ENCODE measurements around the gene ZMYND10.
A peak's percentile ranks its signal among the peaks of the same experiment; 100 is the strongest.

The ZMYND10 gene

DNA sequence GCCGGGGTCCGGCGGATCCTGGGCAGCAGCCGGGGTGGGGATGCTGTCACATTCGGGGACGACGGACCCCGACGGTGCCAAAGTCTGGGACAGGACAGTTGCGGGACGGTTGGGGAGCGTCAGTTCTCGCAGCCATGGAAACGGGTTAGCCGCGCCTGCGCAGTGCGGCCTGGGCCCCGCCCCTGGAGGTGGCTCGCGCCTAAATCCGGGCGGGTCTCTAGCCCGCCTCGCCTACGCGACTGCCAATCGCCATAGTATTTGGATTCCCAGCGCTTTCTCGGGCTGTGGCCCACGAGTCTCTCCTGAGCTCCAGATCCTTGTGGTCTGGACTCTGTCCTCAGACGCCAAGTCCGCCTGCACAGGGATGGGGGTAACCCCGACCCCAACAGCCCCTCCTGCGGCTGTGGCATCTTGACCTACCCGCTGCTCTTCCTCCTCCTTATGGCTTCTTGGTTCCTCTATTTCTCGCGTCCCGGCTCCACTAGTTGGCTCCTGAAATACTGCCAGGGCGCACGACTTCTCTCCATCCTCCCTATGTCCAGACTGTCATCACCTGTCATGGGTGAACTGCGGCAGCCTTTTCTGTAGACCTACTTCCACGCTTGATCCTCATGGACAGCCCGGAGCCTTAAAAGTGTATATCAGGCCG lies at the start of gene ZMYND10:
Gene ZMYND10, minus strand, starts transcription at position 147 of the 649 bp plus-strand sequence. CDS start 153 bp downstream, outside the sequence.
- peak; percentile 87 for DNase-seq (ENCODE audit: low spot score)

DNA sequence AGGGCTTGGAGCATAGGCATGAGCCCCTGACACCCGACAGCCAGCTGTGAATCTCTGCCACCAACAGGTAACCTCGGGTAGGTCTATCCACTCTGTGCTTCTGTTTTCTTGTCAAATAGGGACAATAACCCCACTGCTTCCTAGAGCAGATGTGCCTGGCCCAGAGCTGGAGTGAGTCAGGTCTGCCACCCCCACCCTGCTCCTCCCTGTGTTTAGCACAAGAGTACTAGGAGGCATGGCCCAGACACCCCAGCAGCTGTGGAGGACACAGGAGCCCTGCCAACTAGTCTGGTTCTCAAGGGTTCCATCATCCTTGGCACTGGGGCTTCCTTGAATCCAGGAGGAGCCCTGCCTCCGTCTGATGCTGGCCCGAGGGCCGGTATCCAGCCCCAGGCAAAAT lies 47.5 kb upstream of the ZMYND10 start:
- no peak for DNase-seq (ENCODE audit: low spot score)

DNA sequence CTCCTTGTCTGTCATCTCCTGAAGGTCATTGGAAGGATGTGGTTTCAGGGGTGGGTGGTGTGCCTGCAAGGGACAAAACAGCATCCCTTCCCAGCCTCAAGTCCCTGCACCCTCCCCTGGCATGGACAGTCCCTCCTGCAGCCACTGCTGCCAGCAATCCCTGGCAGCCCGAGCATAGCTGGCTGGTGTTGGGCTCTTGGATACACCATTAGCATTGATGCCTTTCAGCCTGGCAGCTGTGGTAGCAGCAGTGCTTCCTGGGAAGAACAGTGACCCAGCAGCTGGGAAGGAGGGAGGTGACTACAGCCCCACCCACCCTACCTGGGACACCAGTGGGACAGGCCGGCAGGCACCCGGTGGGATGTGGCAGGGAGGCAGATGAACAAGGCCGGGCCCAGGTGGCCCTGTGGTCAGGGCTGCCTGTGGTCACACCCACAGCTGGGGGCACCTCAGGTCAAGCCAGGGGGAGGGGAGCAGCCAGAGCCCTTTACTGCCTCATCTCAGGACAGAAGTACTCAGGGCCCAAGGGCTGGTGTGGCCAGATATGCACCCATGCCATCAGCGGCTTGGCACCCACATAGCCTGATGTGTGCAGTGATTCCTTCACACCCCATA lies 46.7 kb upstream of the ZMYND10 start:
- no peak for DNase-seq (ENCODE audit: low spot score)

DNA sequence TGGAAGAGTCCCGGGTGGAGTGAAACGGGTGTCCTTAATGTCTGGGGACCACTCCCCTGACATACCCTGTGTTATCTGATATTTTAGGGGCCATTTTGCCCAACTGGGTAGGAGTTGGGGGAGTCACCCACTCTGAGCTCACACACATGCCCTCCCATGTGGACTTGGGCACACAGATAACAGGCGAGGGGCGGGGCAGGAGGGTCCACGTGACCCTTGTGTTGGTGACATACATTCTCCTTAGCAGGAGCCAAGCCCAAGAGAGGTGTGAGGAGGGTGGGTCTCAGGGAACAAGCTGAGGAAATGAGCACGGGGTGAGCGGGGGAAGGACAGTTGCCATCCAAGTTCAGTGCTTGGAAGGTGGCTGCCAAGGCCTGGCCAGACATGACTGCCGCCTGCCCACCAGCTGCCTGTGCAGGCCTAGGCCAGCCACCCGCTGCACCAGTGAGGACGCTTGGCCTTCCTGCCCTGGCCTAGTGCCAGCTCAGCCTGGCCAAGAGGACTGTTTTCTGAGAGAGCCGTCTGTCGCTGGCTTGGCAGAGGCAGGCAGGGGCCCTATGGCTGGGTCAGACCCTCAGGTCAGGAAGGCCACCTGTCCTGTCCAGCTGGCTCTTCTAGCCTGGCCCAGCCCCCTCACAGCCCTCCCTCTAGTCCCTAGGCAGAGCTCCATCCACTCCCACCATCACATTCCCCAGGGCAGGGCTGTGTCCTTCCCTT lies 45.1 kb upstream of the ZMYND10 start:
- DNase-seq (ENCODE audit: low spot score): no peak

DNA sequence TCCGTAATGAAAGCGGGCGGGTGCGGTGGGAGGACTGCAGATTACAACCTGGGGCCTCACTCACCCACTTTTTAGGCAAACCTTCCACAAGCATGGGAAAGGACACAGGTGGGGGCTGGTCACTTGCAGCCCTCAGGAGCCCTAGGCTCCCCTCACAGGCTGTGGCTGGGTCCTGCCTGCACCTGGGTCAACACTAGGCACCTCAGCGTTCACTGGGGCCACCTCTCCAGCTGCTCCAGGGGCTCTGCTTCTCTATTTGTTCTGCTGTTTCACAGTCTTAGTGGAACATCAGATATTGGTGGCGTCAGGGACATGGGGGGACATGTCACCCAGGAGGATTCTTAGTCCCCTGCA lies 43.9 kb upstream of the ZMYND10 start:
- DNase-seq (ENCODE audit: low spot score): no peak

DNA sequence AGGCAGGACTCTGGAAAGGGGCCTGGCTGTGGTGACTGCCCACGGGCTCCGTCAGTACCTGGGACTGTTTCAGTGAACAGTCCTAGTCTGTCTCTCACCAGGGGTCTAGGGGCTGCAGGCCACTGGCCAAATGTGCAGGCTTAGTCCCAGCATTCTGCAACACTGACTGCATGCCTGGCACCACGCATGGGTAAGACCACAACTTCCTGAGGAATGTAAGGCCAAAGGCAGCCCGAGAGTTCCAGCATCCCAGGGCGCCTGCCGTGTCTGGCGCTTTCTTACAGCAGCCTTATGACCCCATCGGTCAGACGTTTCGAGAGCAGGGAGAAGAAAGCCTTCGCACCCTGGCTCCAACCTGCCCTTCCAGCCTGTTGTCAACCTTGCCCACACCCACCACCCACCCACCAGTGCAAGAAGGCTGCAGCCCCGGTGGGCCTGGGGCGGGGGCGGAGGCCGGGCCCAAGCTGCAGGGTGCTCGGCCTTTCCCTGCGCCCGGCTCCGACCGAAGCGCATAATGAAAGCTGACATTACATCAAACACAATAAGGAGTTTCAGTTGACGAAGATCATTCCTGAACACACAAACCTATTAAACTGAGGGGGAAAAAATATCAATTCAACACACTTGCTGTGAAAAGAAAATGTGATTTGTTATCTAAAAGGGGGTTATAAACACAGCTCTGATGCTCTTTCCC lies 43.3 kb upstream of the ZMYND10 start:
- DNase-seq (ENCODE audit: low spot score): no peak

DNA sequence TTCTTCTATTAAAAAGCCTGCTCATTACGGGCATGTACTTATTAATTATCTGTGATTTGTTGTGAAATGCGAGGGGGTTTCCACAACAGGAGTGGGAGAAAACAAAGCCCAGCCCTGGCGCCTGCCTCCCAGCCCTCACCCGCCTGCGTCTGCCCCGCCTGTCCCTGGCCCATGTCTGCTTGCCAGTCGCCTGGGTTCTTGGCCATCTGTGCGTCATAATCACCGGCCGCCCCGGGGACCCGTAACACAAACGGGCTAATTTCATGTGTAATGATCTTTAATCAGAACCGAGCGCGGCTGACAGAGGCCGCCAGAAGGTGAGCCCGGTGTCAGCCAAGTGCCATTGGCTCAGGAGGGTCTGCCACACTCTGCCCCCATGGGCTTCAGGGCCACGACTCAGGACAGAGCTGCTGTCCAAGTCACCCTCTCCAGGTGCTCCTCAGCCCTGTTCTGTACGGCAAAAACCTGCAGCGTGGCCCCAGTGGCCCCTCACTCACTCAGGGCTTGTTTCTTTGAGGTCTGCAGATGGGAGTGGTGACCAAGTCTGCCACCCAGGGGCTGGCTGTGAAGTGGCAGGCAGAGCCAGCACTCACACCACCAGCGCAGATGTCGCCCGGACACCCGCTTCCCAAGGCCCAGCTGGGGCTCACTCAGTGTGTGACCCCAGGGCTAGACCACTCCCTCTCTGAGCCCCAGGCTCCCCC lies 42.6 kb upstream of the ZMYND10 start:
- no peak for DNase-seq (ENCODE audit: low spot score)

DNA sequence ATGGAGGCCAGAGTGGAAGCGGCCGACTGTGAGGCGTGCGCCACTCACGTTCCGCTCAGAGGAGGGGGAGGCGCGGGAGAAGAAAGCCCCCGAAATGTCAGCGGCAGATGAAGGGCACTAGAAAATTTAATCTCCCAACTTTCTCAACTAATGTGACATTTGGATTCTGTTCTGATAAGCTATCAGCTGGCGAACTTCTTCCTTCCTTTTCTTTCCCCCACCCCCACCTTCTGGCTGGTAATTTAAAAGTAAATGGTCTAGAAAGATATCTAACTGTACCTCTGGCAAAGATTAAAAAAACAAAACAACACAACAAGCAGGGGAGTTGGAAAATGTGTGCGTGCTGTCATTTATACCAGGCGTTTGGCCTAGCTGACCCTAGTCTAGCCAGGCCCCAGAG lies 40.2 kb upstream of the ZMYND10 start:
- DNase-seq (ENCODE audit: low spot score): no peak

DNA sequence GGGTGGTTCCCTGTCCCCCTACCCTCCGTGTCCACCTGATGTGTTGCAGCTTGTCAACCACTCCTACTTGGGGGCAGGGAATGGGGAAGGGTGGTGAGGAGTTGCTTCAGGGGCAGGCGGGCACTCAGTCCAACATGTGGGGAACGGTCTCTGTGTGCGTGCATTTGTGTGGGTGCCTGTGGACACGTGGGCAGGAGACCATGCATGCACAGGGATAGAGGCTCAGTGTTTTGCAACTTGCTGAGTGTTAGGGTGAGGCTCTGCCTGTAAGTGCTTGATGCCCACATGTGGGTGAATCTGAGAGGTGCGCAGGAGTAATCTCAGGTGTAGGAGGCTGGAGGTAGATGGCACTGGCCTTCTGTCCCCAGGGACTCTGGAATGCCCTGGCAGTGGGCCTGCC lies 38.2 kb upstream of the ZMYND10 start:
- no peak for DNase-seq (ENCODE audit: low spot score)

DNA sequence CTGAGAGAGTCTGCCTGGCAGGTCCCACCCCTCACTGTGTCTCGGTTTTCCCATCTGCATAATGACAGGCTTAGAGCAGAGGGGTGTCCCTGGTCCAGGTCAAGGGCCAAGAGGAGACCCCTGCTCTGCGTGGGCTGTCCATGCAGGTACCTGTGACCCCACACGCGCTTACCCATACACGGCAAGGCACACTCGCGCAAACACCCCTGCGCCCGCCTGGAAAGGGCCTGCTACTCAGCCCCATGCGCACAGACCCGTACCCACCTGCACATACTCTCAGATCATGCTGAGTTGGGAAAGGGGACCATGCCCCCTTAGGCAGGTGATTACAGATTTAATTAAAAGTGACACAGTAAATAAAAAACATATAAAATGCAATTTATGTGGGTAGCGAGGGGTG lies 37.2 kb upstream of the ZMYND10 start:
- DNase-seq (ENCODE audit: low spot score): no peak

DNA sequence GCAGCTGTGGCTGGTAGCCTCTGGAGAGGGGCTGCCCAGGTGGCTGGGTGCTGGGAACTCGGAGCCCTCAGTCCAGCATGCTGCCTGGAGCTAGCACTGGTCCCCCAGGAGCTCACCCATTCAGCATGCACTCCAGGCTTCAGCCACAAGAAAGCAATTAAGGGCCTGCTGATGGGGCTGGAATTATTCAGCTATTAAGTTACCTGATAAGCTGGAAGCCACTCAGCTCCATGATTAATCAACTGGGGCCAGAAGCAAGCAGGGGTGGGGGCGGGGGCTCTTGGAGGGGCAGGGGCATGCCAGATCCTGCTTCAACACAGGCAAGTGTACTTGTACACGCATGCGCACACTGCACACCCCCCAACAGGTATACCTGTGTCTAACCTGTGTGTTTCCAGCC lies 35.9 kb upstream of the ZMYND10 start:
- no peak for DNase-seq (ENCODE audit: low spot score)

DNA sequence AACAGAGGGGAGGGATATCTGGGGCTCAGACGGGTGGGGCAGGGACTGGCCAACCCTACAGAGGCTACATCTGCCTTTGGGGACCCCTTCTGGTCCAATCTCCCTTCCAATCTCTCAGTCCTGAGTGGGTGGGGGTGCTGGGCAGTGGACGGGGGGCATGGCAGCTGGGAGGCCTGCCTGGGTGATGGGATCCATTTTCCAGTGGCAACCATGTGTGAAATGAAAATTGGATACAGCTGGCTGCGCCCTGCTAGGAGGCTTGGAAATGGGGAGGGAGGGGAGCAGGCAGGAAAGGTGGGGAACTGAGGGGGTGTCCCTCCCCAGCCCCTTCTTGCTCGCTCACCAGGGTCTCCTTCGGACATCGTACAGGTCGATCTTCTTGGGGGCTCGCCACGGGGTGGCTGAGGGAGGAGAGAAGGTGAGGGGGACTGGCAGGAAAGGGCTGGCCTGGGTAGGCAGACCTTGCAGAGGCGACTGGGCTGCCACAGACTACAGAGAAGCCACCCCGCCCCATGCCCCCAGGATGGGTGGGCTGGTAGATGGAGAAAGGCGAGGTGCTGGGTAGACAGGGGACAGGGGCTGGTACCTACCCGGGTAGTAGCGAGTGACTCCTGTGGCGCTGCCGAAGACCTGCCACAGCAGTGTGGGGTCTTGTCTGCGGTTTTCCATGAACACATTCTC lies 35.0 kb upstream of the ZMYND10 start:
- DNase-seq (ENCODE audit: low spot score): no peak

DNA sequence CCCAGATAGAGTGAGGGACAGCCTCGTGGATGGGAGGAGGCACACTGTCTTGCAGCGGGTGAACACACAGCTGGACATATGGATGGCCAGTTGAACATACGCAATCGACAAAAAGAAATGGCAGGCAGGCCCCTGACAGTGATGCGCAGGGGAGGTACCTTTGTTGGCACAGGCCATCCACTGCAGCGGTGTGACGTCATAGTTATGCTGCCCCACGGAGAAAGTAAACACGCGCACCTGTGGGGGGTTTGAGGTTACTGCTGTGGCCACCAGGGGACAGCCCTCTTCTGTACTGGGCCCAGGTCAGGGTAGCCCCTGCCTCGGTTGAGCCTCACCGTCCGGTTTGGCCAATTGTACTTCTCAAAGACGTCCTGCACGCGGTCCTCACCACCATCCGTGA lies 33.2 kb upstream of the ZMYND10 start:
- no peak for DNase-seq (ENCODE audit: low spot score)

DNA sequence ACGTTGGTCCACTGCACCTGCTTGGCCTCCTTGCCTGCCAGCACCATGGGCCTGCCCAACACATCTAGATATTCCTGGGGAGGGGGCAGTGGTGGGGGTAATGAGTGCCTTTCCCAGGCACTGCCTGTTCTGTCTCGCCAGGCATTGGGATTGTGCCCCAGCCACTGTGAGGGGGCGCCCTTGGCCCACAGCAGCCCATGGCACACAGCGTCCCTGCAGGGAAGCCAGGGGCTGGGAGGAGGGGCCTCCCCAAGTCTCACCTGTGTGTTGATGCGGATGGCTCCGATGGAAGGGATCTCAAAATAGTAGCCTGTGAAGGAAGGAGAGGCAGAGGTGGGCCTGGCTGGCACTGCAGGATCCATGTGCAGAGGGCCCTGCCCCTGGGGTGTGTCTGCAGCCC lies 32.5 kb upstream of the ZMYND10 start:
- DNase-seq (ENCODE audit: low spot score): no peak

DNA sequence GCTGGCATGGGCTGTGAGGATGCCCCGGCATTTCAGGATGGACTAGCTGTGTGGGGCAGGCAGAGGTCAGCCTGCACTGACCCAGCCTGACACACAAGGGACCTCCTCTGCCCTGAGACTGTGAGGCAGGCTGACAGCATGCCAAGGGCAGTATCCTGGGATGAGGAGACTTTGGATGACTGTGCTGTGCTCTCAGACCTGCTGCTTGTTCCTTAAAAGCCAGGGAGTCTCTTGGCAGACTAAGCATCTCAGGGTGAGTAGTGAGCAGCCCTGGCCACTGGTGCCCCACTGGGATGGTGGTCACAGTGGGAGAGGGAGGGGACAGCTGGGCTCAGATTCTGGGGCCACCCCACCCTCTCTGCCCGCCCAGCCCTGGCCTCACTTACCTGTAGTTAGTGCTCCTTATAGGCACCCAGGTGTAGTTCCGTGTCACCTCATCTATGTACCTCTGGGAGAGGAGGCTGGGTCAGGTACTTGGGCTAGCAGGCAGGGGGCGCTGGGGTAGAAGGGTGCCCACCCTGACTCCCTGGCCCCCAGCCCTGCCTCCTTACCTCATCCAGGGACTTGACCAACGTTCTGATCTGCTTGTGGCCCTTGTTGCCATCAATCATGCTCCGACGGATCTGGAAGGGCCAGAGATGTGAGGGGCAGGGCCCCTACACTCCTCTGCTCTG lies 29.9 kb upstream of the ZMYND10 start:
- no peak for DNase-seq (ENCODE audit: low spot score)

DNA sequence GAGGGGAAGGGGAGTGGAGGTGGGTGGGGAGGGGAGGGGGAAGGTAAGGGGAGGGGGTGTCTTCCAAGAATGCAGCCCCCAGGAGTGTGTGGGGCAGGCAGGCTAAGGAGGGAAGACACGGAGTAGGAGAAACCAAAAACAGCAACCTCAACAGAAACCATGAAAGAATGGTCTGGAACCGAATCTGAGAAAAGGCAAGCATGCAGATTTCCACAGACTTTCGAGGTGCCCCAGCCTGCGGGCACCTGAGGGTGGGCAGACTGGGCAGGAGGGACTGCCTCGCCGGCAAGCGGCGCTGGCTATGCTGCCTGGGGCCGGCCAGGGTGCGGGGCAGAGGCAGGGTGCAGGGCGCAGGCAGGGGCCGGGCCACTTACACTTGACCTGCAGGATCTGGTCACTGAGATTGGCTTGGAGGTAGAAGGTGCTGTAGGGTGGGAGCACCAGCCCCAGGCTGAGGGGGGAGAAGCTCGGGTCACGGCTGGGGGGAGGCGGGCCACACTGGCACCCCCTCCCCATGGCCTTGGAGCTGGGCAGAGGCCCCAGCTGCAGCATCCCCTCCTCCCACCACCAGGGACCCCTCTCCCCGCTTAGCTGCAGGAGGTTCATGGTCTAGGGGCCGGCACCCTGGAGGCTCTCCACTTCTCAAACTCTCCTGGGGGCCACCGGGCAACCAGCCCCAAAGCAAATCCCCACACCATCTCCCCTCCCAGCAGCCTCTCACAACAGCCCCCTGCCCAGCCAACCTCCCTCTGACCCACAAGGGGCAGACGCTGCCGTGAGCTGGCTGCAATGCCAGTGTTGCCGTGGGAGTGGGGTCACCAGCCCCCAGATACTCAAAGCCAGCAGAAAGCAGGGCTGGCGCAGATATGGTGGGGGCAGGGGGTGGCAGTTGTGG lies 29.1 kb upstream of the ZMYND10 start:
- DNase-seq (ENCODE audit: low spot score): no peak

DNA sequence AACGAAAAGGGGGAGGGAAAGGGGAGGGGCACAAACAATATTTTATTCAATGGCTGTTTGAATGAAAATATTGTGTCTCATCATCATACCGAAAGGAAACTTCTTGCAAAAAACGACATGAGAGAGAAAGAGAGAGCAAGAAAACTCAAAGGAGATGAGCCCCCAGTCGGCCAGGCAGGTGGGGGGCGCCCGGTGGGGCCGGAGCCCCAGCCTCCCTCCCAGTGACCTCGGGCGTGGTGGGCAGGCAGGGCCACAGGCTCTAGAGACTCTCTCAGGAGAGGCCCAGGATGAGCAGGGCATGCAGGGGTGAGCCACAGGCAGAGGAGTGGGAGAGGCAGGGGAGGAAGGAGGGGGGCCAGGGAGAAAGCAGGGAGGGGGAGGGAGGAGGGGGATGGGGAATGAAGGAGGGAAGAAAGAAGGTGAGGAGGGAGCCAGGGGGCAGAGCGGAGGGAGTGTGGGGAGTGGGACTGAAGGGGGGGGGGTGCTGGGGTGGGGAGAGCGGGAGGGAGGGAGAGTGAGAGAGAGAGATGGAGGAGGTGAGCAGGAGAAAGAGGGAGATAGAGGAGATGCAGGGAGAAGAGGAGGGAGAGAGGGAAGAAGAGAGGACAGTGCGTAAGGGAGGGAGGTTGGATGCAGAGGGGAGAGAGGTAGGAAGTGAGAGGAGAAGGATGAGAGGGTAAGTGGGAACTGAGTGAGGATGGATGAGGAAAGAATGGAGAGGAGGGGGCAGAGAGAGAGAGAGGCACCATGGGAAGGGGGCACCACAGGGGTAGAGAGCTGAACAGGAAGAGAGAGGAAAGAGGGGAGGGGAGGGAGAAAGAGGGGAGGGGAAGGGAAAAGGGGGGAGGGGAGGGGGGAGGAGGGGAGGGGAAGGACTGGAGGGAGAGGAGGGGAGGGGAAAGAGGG lies 27.9 kb upstream of the ZMYND10 start:
- DNase-seq (ENCODE audit: low spot score): no peak

DNA sequence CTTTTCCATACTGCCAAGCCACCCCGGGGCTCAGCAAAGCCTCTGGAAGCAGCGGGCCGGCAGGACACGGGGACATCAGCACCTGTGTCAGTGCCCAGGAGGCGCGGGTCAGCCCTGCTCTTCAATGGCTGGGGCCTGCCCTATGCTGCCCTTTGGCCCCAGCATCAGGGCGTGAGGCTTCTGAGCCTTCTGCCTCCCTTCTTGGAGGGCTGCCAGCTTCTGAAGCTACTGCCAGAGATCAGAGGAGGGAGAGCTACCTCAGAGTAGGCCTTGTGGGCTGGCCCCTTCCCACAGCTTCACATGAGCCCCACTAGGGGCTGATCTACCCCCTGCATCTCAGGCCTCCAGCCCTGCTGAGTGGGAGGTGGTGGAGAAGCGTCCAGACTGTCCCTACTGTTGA lies 26.8 kb upstream of the ZMYND10 start:
- no peak for DNase-seq (ENCODE audit: low spot score)

DNA sequence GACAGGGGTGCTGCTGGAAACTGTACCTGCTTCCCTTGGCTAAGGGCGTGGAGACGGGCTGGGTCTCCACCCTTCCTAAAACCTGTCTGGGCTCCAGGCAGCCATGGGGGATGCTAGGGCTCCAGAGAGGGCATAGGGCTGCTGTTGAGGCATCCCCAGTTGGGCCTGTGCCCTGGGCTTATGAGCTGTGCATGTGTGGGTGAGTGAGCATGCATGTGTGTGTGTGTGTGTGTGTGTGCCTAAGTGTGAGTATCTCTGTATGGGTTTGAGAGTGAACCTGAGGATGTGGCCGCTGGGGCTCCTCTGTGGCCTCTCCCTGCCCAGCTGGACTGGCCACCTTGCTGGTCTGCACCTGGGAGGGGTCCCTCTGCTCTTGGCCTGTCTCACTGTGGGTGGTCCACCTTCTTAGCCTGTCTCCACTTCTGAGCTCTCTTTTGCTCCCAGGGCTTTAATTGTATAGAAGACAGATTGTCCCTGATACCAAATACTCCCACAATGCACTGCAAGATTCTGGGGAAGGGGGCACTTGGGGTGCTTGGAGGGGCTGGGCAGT lies 25.7 kb upstream of the ZMYND10 start:
- no peak for DNase-seq (ENCODE audit: low spot score)
